Measurements from ENCODE around the gene MLLT10. TPM values are rescaled to one million over a fixed set of nuclear protein-coding genes. Genes with fewer than 3 reads are reported as not detected.

MLLT10 gene
- total and polyA plus RNA-seq, 2 donors (not counting 3 experiments of a cell fraction or from before 2014, with no cell fraction given), result 35.4 to 54.0 TPM

DNA sequence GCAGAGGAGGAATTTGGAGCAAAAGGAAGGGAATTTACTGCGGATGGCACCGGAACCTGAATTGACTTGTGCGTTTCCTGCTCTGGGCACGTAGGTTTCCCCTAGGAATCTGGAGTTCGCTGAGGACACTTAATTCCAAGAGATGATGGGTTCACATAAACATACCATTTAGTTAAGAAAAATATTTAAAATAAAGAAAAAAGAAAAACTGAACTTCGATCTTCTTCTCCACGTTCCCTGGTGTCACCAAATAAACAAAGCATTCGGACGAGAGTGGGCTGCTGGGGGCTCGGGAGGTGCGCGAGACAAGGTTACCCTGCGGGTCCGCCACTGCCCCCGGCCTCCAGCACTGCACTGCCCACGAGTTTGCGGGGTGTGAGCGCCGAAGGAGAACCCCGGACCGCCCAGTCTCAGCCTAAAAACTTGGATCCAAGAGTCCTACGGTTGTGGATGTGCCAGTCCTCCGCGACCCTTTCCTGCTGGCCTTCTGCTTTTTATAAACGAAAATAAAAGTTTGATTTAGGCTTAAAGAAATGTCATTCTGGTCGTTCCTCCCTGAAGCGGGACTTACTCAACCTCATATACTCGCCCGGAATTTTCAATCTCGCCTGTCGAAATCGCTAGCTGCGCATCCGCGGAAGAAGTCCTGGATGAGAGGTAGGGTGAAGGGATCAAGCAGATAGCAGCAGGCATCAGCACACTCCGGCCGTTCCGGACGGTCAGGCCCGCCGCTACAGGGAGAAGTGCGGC is 38.9 kb upstream of the MLLT10 start:
- Histone ChIP-seq H3K27ac (ENCODE audit: insufficient read depth, low read depth, low read length) (no peak overlapping the region), H3K4me2 (ENCODE audit: insufficient read depth, low read length) (peak overlapping the region; percentile 90), H3K9me3 (replicated peaks; ENCODE audit: control insufficient read depth, insufficient read depth, low read length) (no peaks in the 10 kb centered on the region), H3K4me1 (ENCODE audit: control insufficient read depth, extremely low read depth, insufficient read depth, low read length) (peaks cover 12% of the 10 kb centered on the region), H3K36me3 (ENCODE audit: control insufficient read depth in 2 of 2, extremely low read depth in 1 of 2, insufficient read depth in 2 of 2, low read length in 2 of 2) (no peaks in the 10 kb centered on the region), H4K20me1 (replicated peaks; ENCODE audit: control insufficient read depth, extremely low read depth, insufficient read depth, low read length) (no peaks in the 10 kb centered on the region), H3K4me3 (replicated peaks in 1 of 3; ENCODE audit: insufficient read depth in 1 of 3, low read depth in 1 of 3, low read length in 3 of 3) (peak overlapping the region; percentile 61 to 94 (median 86)), H3K9ac (replicated peaks; ENCODE audit: extremely low read depth, insufficient read depth, low read length) (peak overlapping the region; percentile 58), H3K9me1 (replicated peaks; ENCODE audit: control insufficient read depth, extremely low read depth, insufficient read depth, low read length) (no peaks in the 10 kb centered on the region), H3K79me2 (ENCODE audit: control insufficient read depth, insufficient read depth, low read length) (no peaks in the 10 kb centered on the region), H3K27me3 (ENCODE audit: control insufficient read depth in 2 of 2, insufficient read depth in 2 of 2, low read length in 2 of 2) (peaks cover 9 to 29% of the 10 kb centered on the region in 2 experiments), H2AFZ (ENCODE audit: low read depth, low read length) (peak overlapping the region; percentile 94)
- intact Hi-C loops (cut with micrococcal nuclease), result loop anchor here (1.0 to 10.0 kb wide), 16 partner anchors 131 to 1600 kb away; partner anchors contain the start of genes COMMD3, DNAJC1 and MSRB2
- peak; percentile 41 for DNase-seq (ENCODE audit: low read depth, low spot score)
- BruUV-seq (replicated peaks), result no TSS peak
- dilution Hi-C loops (cut with MboI; ENCODE audit: extremely low pct_ligation_motif_present, low sequenced_read_pairs), result no loop called here
- CTCF ChIA-PET, result interaction anchor here (0.8 to 7.5 kb wide), 35 partner anchors 21 to 1493 kb away, joined by 3 to 125 read pairs (median 5); partner anchors contain the start of genes BMI1, MLLT10 and SKIDA1
- POLR2A ChIA-PET, result interaction anchor here (0.6 to 2.3 kb wide), 4 partner anchors 31 to 458 kb away, joined by 3 to 11 read pairs (median 6); partner anchors contain the start of gene SKIDA1
- TF ChIP-seq EZH2 (IDR thresholded peaks at IDR 0.05; ENCODE audit: borderline replicate concordance, low read depth, low read length, severe bottlenecking) (no peak), GATA2 (IDR thresholded peaks at IDR 0.05; ENCODE audit: insufficient read depth, insufficient read length, low read depth, low read length) (no peak), JUN (IDR thresholded peaks at IDR 0.05; ENCODE audit: borderline replicate concordance, insufficient read depth, insufficient read length, low read depth) (no peak), MYC (IDR thresholded peaks at IDR 0.05; ENCODE audit: low read depth, low read length) (no peak), MAX (IDR thresholded peaks at IDR 0.05; ENCODE audit: insufficient read depth, insufficient read length) (no peak), POLR2A (IDR thresholded peaks at IDR 0.05; ENCODE audit: low read depth, low read length) (no peak), FOS (IDR thresholded peaks at IDR 0.05; ENCODE audit: borderline replicate concordance, insufficient read depth, low read length) (no peak), POLR2AphosphoS5 (IDR thresholded peaks at IDR 0.05; ENCODE audit: insufficient read depth, low read depth, low read length) (no peak)
- TF ChIP-seq, protein P1, sequence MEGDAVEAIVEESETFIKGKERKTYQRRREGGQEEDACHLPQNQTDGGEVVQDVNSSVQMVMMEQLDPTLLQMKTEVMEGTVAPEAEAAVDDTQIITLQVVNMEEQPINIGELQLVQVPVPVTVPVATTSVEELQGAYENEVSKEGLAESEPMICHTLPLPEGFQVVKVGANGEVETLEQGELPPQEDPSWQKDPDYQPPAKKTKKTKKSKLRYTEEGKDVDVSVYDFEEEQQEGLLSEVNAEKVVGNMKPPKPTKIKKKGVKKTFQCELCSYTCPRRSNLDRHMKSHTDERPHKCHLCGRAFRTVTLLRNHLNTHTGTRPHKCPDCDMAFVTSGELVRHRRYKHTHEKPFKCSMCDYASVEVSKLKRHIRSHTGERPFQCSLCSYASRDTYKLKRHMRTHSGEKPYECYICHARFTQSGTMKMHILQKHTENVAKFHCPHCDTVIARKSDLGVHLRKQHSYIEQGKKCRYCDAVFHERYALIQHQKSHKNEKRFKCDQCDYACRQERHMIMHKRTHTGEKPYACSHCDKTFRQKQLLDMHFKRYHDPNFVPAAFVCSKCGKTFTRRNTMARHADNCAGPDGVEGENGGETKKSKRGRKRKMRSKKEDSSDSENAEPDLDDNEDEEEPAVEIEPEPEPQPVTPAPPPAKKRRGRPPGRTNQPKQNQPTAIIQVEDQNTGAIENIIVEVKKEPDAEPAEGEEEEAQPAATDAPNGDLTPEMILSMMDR (IDR thresholded peaks at IDR 0.05; ENCODE audit: extremely low read depth in 1 of 2, insufficient read depth in 1 of 2, low read depth in 1 of 2, low read length in 2 of 2), result no peak
- FAIRE-seq, result no peak

All from endothelial cell of umbilical vein (primary cell).